SK-N-DZ (cell line): ENCODE data around the gene ITGB2.
"Not testable (repeated sequence)": the region's sequence is repeated elsewhere in the genome, so short reads cannot be mapped to it uniquely, and the experiment has no call there.

Experiments
- DNase-seq: peaks from one replicate; pipeline ENCODE4 v3.0.0-alpha.2; 2015; ENCODE audit warnings: low spot score

The ITGB2 gene

DNA sequence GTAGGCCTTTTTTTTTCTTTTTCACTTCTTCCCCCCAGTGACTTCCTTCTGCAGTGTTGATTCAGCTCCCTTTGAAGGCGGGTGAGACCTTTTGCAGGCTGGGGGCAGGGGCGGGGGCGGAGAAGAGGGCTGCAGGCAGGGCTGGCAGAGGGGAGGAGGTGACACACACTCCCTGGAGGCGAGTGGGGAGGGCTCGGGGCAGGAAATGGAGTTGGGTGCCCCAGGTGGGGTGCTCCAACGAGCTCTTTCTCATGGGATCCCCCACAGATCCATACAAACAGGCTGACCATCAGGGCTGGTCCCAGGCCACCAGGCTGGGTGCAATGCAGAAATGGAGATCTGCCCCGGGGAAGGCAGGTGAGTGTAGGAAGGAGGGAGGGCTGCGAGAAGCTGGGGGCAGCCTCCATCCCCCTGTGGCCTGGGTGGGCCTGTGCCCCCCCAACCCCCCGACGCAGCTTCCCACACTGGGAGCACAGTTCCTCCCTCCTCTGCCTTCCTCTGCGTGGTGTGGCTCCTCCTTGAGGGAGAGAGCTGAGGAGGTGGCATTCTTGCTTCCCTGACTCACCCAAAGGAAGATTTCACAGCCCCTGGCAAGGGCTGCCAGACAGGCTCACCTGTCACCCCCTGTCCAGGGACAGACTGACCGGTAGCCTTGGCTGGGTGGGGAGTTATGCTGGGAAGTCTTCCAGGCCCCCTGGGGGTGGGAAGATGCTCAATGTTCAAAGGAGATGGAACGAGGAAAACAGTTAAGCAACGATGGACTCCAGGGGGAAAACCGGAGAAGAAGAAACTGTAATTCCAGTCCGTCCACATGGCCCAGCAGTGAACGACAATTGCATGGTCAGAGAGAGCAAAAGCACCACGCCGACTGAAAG lies 7.1 kb upstream of the ITGB2 start:
- no peak for DNase-seq

DNA sequence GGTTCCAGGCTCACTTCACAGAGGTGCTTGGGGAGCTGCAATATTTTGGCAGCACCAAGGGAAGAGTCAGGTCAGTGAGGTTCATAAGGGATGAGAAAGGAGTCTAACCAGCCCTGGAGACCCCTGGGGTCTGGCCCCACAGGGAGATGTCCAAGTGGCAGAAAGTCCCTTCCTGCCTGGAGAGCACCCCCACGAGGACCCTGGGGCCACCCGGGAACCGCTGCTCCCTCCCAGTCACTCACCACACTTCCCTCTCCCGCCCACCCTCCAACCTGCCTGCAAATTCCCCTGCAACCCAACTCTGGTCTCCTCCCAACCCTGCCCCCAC lies 6.5 kb upstream of the ITGB2 start:
- DNase-seq: no peak

- peak; percentile 29 for DNase-seq
Observed at GRCh38 chr21:44926331-44927101, 5.8 kb upstream of the ITGB2 start.

GRCh38 chr21:44925378-44925755 lies 4.7 kb upstream of the ITGB2 start:
- no peak for DNase-seq

DNA sequence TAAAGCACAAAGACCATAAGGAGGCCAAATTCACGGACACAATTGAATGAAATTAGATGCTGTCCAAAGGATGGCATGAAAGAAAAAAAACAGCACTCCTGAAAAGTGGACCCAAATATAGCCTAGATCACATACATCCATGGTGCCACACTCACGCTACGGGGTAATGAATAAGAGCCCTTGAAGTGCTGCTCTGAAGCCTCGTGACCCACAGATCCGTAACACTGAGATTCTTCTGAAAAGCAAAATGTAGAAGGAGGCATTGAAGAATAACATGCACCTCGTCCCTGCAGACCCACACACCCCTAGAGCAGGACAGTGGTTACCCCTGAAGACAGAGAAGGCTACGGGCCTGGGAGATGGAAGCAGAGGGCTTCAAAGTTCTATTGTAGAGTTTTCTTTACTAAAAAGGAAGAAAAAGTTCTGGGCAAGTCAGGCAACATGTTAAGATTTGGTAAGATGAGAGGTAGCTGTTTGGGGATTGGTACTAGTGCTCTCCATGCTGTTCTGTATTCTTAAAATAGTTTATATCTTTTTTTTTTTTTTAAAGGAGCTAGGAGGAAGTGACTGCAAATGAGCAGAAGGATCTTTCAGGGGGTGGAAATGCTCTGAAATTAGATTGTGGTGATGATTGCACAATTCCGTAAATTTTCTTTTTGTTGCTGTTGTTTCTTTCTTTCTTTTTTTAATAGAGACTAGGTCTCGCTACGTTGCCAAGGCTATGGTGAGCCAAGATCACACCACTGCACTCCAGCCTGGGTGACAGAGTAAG lies 4.1 kb upstream of the ITGB2 start:
- no peak for DNase-seq

- DNase-seq: no peak
Observed at GRCh38 chr21:44923480-44924084, 2.9 kb upstream of the ITGB2 start.

DNA sequence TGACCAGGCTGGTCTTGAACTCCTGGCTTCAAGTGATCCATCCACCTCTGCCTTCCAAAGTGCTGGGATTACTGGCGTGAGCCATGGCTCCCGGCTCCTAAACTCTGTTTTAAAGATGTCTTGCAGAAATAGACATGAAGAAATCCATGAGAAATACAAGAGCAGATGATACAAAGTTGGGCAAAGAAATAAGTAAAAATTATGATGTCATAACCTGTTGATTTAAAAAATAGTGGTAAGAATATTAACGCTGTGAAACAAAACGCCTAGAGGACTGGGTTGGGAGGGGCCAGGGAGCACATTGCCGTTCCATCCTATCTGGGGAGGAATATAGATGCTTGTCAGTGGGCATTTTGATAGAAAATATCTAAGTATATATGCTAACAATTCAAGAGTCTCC lies 1.2 kb upstream of the ITGB2 start:
- no peak for DNase-seq

- no peak for DNase-seq
Observed at GRCh38 chr21:44919913-44920693, 596 bp downstream of the ITGB2 start.

- no peak for DNase-seq
Observed at GRCh38 chr21:44919111-44919912, 1.4 kb downstream of the ITGB2 start.

GRCh38 chr21:44918581-44919033 lies 2.1 kb downstream of the ITGB2 start:
- no peak for DNase-seq

- DNase-seq: no peak
Observed at GRCh38 chr21:44918107-44918470, 2.6 kb downstream of the ITGB2 start.

DNA sequence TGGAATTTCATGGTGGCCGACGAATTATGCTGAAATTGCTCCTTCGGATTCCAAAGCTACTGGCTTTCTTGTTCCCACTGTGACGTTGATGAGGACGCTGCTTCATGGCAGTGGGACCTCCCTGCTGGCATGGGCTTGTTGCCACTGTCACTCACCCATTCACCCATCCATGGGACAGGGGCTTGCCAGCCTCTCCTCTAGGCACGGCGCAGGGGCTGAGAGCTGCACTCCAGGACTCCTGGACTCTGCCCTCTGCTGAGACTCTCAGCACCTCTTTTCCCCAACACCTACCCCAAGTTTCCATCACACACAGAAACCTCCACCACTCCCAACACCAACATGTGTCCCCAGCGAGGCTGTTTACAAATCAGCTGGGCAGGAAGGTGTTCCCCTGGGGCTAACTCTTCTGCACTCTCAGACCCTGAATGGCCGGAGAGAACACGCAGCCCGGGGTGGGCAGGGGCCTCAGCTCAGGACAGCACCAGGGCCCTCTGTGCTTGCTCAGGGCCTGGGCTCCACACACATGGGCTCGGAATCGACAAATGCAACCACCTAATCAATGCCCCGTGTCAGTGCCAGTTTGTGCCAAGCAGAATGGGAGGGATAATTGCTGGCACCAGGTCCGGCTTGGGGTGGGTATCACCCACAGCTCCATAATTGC lies 3.1 kb downstream of the ITGB2 start:
- no peak for DNase-seq

DNA sequence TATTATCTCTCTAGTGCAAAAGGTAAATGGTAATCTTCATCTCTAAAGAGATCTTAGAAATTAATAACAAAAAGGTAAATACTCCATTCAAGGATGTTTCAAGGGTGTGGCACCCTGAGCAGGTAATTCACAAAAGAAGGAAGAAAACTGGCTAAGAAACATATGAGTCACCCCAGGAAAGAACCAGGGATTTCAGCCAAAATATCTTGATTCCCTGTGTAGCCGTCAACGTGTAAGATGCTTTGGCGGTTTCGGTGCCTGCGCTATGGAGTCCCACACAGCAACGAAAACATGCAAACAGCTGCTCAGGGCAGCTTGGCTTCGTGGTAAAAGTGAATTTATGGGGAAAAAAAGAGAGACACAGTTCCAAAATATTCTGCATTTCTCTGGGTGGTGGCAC lies 3.7 kb downstream of the ITGB2 start:
- no peak for DNase-seq

- DNase-seq: no peak
Observed at GRCh38 chr21:44914176-44914874, 6.4 kb downstream of the ITGB2 start.

DNA sequence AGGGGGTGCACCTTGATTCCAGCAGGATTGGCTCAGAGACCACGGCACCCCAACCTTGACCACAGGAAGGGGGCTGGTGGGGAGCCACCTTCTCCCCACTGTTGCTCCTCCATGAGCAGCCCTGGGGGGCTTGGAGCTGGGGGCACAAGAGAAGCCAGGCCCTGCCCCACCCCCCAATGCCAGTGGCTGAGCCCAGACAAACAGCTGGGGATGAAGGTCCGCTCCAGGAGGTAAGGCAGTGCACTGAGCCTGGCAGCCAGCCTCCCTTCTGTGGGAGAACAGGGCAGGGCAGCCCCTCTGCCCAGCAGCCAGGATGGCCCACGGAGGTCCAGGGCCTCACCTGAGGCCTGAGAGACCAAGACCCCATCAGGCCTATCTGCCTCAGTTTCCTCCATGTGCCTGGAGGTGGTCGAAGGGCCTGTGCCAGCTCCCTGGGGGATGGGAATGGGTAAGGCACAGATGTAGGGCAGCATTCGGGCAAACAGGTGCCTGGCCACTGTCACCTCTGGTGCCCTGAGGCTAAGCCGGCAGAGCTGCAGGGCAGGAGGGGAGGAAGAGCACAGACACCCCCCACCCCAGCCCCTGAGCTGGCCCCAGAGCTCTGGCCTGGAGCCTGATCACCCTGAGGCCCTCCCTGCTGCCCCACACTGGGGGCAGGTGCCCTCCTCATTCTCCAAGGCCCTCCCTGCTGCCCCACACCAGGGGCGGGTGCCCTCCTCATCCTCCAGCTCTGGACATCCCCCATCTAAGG lies 7.1 kb downstream of the ITGB2 start:
- no peak for DNase-seq

DNA sequence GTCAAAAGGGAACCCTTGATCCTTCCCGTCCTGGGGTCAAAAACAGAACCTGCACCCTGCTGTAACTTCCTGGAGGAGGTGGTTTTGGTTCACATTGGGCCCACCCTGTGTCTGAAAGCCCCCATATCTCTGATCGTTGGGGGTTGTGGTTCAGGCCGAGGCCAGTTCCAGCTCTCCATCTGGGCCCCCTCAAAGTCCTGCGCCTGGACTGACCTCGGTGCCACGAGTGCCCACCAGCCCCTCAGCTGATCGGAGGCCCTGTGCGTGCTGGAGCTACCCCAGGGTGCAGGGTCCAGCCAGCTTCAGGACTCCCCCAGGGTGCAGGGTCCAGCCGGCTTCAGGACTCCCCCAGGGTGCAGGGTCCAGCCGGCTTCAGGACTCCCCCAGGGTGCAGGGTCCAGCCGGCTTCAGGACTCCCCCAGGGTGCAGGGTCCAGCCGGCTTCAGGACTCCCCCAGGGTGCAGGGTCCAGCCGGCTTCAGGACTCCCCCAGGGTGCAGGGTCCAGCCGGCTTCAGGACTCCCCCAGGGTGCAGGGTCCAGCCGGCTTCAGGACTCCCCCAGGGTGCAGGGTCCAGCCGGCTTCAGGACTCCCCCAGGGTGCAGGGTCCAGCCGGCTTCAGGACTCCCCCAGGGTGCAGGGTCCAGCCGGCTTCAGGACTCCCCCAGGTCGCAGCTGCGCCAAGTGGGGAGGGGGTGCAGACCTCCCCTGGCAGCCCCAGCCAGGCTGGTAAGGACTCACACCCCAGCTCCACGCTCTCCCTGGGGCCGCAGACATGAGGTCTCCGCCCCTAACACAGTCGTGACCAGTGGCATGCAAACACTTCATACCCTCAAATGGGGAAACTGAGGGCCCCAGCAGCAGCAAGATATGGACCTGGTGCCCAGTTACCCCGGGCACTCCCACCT lies 7.9 kb downstream of the ITGB2 start:
- DNase-seq: not testable (repeated sequence)

DNA sequence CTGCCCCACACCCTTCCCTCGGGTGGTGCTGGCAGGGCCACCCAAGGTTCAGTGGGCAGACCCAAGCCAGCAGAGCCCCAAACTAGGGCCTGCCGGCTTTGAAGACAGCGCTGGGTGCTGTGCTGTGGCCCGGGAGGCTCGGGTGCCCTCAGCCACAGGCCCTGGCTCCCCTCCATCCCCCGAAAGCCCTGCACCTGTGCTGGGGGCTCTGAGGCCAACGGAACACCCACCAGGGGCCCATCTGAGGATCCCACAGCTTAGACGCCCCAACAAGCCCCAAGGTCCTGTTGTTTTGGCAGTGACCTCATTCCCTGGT lies 8.6 kb downstream of the ITGB2 start:
- DNase-seq: no peak
